NOMO-1 treated with DMSO at 0.1 percent for 48 hours (cell line): ENCODE results near the gene KLHDC4.
A peak's percentile ranks its signal among the peaks of the same experiment; 100 is the strongest.

Source experiments
- DNase-seq: peaks from one replicate; lab custom pipeline; 2025; ENCODE audit not compliant: unreplicated experiment; lab: John Stamatoyannopoulos, UW

Gene KLHDC4

DNA sequence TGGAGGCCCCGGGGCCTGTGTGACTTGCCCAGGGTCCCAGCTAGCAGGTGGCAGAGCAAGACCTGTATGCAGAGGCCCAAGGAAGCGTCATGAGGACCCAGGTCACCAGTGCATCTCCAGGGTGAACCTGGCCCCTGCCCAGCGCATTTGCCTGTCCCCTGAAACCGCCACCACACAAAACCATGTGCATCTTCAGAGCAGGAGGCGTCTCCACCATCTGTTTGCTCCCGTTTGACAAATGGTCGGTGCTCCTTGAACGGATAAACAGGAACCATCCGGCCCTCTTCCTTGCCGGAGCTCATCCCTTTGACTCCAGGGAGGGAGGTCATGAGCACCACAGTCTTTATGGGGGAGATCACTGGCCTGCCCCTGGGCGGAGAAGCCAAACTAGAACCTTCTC lies 101.0 kb downstream of the KLHDC4 start:
- no peak for DNase-seq

DNA sequence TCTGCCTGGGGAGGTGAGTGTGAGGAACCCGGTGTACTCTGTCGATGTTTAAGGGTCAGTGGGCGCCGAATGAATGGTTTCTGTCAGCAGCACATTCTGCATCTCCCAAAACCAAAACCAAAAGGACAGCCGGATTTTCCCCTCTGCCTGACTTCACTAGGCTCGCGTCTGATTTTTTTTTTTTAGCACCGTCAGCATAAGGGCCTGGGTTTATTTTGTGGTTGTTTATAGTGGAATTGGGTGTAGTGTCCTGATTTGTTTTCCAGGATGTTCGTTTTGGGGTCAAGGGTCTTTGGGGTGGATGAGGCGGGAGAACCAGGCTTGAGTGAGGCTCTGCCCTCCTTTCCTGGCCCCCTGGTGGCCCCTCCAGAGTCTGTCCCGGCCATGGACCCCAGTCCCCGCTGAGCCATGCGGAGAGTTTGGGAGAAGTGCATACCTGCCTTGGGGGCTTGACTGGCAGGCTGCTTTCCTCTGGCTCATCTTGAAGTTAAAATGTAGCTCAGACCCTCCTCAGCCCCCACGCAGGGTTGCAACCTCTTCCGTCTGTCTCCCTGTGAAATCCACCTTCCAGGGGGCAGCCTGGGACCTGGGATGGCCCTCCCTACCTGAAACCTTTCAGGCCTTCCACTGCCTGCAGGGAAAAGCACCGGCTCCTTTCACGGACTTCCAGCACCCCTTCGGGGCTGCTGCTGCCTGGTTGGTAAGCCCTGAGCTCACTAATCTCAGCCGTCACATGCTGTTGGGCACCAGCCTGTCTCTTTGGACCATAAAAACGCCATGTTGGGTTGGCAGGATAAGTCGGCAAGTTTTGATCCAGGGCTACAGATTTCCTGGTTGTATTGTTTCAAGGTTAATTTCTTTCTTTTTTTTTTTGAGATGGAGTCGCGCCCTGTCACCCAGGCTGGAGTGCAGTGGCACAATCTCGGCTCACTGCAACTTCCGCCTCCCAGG lies 103.3 kb downstream of the KLHDC4 start:
- no peak for DNase-seq

DNA sequence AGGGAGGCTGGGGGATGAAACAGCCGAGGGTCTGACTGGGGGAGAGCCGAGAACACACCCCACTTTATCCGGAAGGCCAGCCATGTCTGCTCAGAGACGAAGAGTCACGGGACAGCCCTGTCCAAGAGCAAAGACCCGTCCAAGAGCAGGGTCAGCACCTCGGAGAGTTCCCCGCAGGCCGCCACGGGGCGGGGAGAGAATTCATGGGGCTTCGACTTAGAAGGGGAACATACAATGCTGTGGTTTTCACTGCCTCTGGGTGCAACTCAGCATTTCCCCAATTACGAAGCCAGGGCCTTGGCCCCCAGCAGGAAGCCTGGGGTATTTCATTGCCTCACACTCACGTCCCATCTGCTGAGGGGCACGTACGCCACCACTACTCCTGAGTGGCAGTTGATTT lies 104.2 kb downstream of the KLHDC4 start:
- peak; percentile 96 for DNase-seq

GRCh38 chr16:87658564-87659225 lies 107.1 kb downstream of the KLHDC4 start:
- DNase-seq = no peak
